ENCODE results near the gene COL15A1.
A peak's percentile ranks its signal among the peaks of the same experiment; 100 is the strongest.

The COL15A1 gene

GRCh38 chr9:99019510-99020331 lies 76.0 kb downstream of the COL15A1 start:
- no peak for DNase-seq

GRCh38 chr9:99020786-99021436 lies 77.2 kb downstream of the COL15A1 start:
- DNase-seq = no peak

- DNase-seq = no peak
Measured at GRCh38 chr9:99021512-99021911, 77.8 kb downstream of the COL15A1 start.

- no peak for DNase-seq
Measured at GRCh38 chr9:99023231-99023630, 79.5 kb downstream of the COL15A1 start.

GRCh38 chr9:99023831-99024230 lies 80.1 kb downstream of the COL15A1 start:
- DNase-seq = no peak

- no peak for DNase-seq
Measured at GRCh38 chr9:99024959-99025358, 81.3 kb downstream of the COL15A1 start.

- no peak for DNase-seq
Measured at GRCh38 chr9:99025616-99026270, 82.0 kb downstream of the COL15A1 start.

- no peak for DNase-seq
Measured at GRCh38 chr9:99026271-99026955, 82.7 kb downstream of the COL15A1 start.

GRCh38 chr9:99026956-99027298 lies 83.2 kb downstream of the COL15A1 start:
- no peak for DNase-seq

- DNase-seq = no peak
Measured at GRCh38 chr9:99027443-99027842, 83.7 kb downstream of the COL15A1 start.

- DNase-seq = no peak
Measured at GRCh38 chr9:99029083-99029645, 85.5 kb downstream of the COL15A1 start.

- DNase-seq = no peak
Measured at GRCh38 chr9:99030092-99030511, 86.4 kb downstream of the COL15A1 start.

- DNase-seq = no peak
Measured at GRCh38 chr9:99030610-99031109, 87.0 kb downstream of the COL15A1 start.

- no peak for DNase-seq
Measured at GRCh38 chr9:99031319-99031718, 87.6 kb downstream of the COL15A1 start.

- DNase-seq = no peak
Measured at GRCh38 chr9:99031994-99032393, 88.3 kb downstream of the COL15A1 start.

GRCh38 chr9:99034149-99034548 lies 90.4 kb downstream of the COL15A1 start:
- DNase-seq = no peak

- DNase-seq = no peak
Measured at GRCh38 chr9:99035313-99035712, 91.6 kb downstream of the COL15A1 start.

- DNase-seq = no peak
Measured at GRCh38 chr9:99037769-99038483, 94.2 kb downstream of the COL15A1 start.

GRCh38 chr9:99038484-99038820 lies 94.7 kb downstream of the COL15A1 start:
- no peak for DNase-seq

- DNase-seq = peak in 1 of 2 donors; percentile 15
Measured at GRCh38 chr9:99039505-99040182, 95.9 kb downstream of the COL15A1 start.

- no peak for DNase-seq
Measured at GRCh38 chr9:99040251-99040900, 96.7 kb downstream of the COL15A1 start.

Data from CD4-positive, alpha-beta T cell treated with Interleukin-1 beta for 1 hour (primary cell).